Stimulated activated CD4-positive, alpha-beta T cell treated with anti-CD3 and anti-CD28 coated beads, Interleukin-12 subunit alpha, Interleukin-12 subunit beta, amount 100 ng/mL, for 4 hours (primary cell): ENCODE data around the gene TSPO.
A peak's percentile ranks its signal among the peaks of the same experiment; 100 is the strongest.
"Not testable (repeated sequence)": the region's sequence is repeated elsewhere in the genome, so short reads cannot be mapped to it uniquely, and the experiment has no call there.

Experiments
- DNase-seq: peaks from one replicate; pipeline ENCODE4 v3.0.0-alpha.2; 2020

Gene TSPO

GRCh38 chr22:43131773-43132501, 19.4 kb upstream of the TSPO start:
- DNase-seq = no peak

GRCh38 chr22:43133401-43133800, 18.0 kb upstream of the TSPO start:
- no peak for DNase-seq

GRCh38 chr22:43134553-43134952, 16.8 kb upstream of the TSPO start:
- DNase-seq = no peak

GRCh38 chr22:43135565-43135964, 15.8 kb upstream of the TSPO start:
- DNase-seq = no peak

- peak; percentile 45 for DNase-seq
Measured at GRCh38 chr22:43136255-43136654, 15.1 kb upstream of the TSPO start.

GRCh38 chr22:43136801-43137200, 14.6 kb upstream of the TSPO start:
- DNase-seq = no peak

GRCh38 chr22:43142880-43143562, 8.3 kb upstream of the TSPO start, which contains the start of gene MCAT:
MCAT (minus strand) TSS chr22:43143398; CDS start chr22:43143348, 50 bp downstream.
- DNase-seq = peak; percentile 78

GRCh38 chr22:43144949-43145348, 6.4 kb upstream of the TSPO start:
- DNase-seq = no peak

GRCh38 chr22:43145371-43145770, 6.0 kb upstream of the TSPO start:
- not testable (repeated sequence) for DNase-seq

- not testable (repeated sequence) for DNase-seq
Measured at GRCh38 chr22:43146332-43146731, 5.0 kb upstream of the TSPO start.

GRCh38 chr22:43147821-43148220, 3.5 kb upstream of the TSPO start:
- DNase-seq = no peak

- DNase-seq = no peak
Measured at GRCh38 chr22:43148581-43148980, 2.8 kb upstream of the TSPO start.

- DNase-seq = no peak
Measured at GRCh38 chr22:43150731-43151206, 590 bp upstream of the TSPO start.

GRCh38 chr22:43152003-43152356, 621 bp downstream of the TSPO start:
- no peak for DNase-seq

GRCh38 chr22:43152357-43153071, 1.2 kb downstream of the TSPO start:
- peak; percentile 55 for DNase-seq

GRCh38 chr22:43153899-43154298, 2.5 kb downstream of the TSPO start:
- no peak for DNase-seq

GRCh38 chr22:43154887-43155536, 3.7 kb downstream of the TSPO start:
- DNase-seq = no peak

GRCh38 chr22:43155789-43156188, 4.4 kb downstream of the TSPO start:
- DNase-seq = no peak

GRCh38 chr22:43156413-43156812, 5.1 kb downstream of the TSPO start:
- no peak for DNase-seq

- no peak for DNase-seq
Measured at GRCh38 chr22:43157874-43158546, 6.7 kb downstream of the TSPO start.

- DNase-seq = no peak
Measured at GRCh38 chr22:43158778-43159483, 7.6 kb downstream of the TSPO start.
